ENCODE measurements around the gene CTNNA2.

GRCh38 chr2:80459028-80459427 lies 946.2 kb downstream of the CTNNA2 start:
- TF ChIP-seq CTCF (IDR thresholded peaks at IDR 0.05), result no peak
- TF ChIP-seq POLR2A (IDR thresholded peaks at IDR 0.05), result no peak

Measured in right lobe of liver (tissue), 4 donors.